Cardiac muscle cell (in vitro differentiated cells and primary cell): ENCODE results near the gene PDE1A. TPM values are rescaled to one million over a fixed set of nuclear protein-coding genes. Genes with fewer than 3 reads are reported as not detected.

Source experiments
- DNase-seq, 2 donors: peaks; one replicate each; pipeline versions ENCODE4 v3.0.0 to v3.0.0-alpha.2; 2010 to 2017; ENCODE audit warnings: low read depth in 1 of 2, low spot score in 1 of 2
- H3K27ac ChIP-seq: fragments of 200-600 bp; sonication (generic); 2 replicates; pipeline ENCODE4 v1.5.1; 2016
- H3K27me3 ChIP-seq: fragments of 200-600 bp; sonication (generic); 2 replicates; pipeline ENCODE4 v1.6.0; 2016; ENCODE audit warnings: control low read depth
- H3K36me3 ChIP-seq: fragments of 200-600 bp; sonication (generic); 2 replicates; pipeline ENCODE4 v1.5.1; 2016; ENCODE audit warnings: control low read depth
- H3K4me1 ChIP-seq: fragments of 200-600 bp; sonication (generic); 2 replicates; pipeline ENCODE4 v1.8.1; 2017; ENCODE audit warnings: low read depth, mild to moderate bottlenecking, mixed run types
- H3K4me3 ChIP-seq: fragments of 200-600 bp; sonication (generic); 2 replicates; pipeline ENCODE4 v1.5.1; 2016; ENCODE audit warnings: mild to moderate bottlenecking
- H3K9me3 ChIP-seq: fragments of 200-600 bp; sonication (generic); 2 replicates; pipeline ENCODE4 v1.5.1; 2017; ENCODE audit warnings: low read depth, mild to moderate bottlenecking, control low read depth
- CTCF ChIP-seq: IDR thresholded peaks from 2 replicates; pipeline ENCODE4 v1.5.1; 2012; ENCODE audit warnings: low read depth, mild to moderate bottlenecking, low read length
- polyA plus RNA-seq: library from polyadenylated mRNA; unstranded; fragments of >200 nt; fragmentation: Nextera tagmentation; extraction: Ambion mirVana; gene quantifications from 2 replicates; pipeline ENCODE4 v1.2.1, GENCODE V29; 2016
- total RNA-seq: library from RNA; depleted of rRNA; stranded (reverse); fragments of >200 nt; gene quantifications from 2 replicates; pipeline ENCODE4 v1.2.3, GENCODE V29; 2016

Gene PDE1A
- total and polyA plus RNA-seq, 2 experiments from 2014 or later, result 0.06 to 0.60 TPM

- Histone ChIP-seq H3K4me3 (no peak overlapping the region), H3K9me3 (no peaks in the 10 kb centered on the region), H3K36me3 (no peaks in the 10 kb centered on the region), H3K27me3 (no peaks in the 10 kb centered on the region), H3K27ac (no peak overlapping the region), H3K4me1 (no peaks in the 10 kb centered on the region)
- no peak for TF ChIP-seq CTCF
- DNase-seq, result no peak
Measured at GRCh38 chr2:182415771-182416170, 11.1 kb downstream of the PDE1A start.

- DNase-seq, result no peak
- Histone ChIP-seq H3K27me3 (no peaks in the 10 kb centered on the region), H3K27ac (no peak overlapping the region), H3K9me3 (no peaks in the 10 kb centered on the region), H3K4me1 (no peaks in the 10 kb centered on the region), H3K36me3 (no peaks in the 10 kb centered on the region), H3K4me3 (no peak overlapping the region)
- no peak for TF ChIP-seq CTCF
Measured at GRCh38 chr2:182412858-182413257, 14.0 kb downstream of the PDE1A start.

GRCh38 chr2:182410120-182410519 is 16.7 kb downstream of the PDE1A start:
- Histone ChIP-seq H3K36me3 (no peaks in the 10 kb centered on the region), H3K9me3 (no peaks in the 10 kb centered on the region), H3K27ac (no peak overlapping the region), H3K27me3 (no peaks in the 10 kb centered on the region), H3K4me3 (no peak overlapping the region), H3K4me1 (no peaks in the 10 kb centered on the region)
- no peak for DNase-seq
- no peak for TF ChIP-seq CTCF

GRCh38 chr2:182406221-182406620 is 20.6 kb downstream of the PDE1A start:
- Histone ChIP-seq H3K27ac (no peak overlapping the region), H3K4me3 (no peak overlapping the region), H3K36me3 (no peaks in the 10 kb centered on the region), H3K27me3 (no peaks in the 10 kb centered on the region), H3K9me3 (no peaks in the 10 kb centered on the region), H3K4me1 (no peaks in the 10 kb centered on the region)
- peak in 1 of 2 donors; percentile 37 for DNase-seq
- no peak for TF ChIP-seq CTCF

- Histone ChIP-seq H3K27ac (no peak overlapping the region), H3K36me3 (no peaks in the 10 kb centered on the region), H3K4me1 (no peaks in the 10 kb centered on the region), H3K27me3 (no peaks in the 10 kb centered on the region), H3K4me3 (no peak overlapping the region), H3K9me3 (no peaks in the 10 kb centered on the region)
- DNase-seq, result peak in 1 of 2 donors; percentile 38
- no peak for TF ChIP-seq CTCF
Measured at GRCh38 chr2:182404975-182405561, 21.8 kb downstream of the PDE1A start.
